Activated CD8-positive, alpha-beta T cell treated with anti-CD3 and anti-CD28 coated beads for 36 hours (primary cell): ENCODE data around the gene DUSP1. TPM values are rescaled to one million over a fixed set of nuclear protein-coding genes. Genes with fewer than 3 reads are reported as not detected.

Source experiments
- ATAC-seq: fragments of 200-7000 bp; cut with Tn5 transposase; one replicate; pipeline ENCODE4 v1.10.0; 2021; ENCODE audit warnings: mild to moderate bottlenecking, moderate library complexity
- CTCF ChIA-PET: fragments of 350-600 bp; sonication (Branson Sonifier 250); formaldehyde crosslinking; loops from one replicate; lab custom pipeline; 2021; ENCODE audit warnings: antibody characterized with exemption; lab: Charles Lee
- POLR2A ChIA-PET: fragments of 350-600 bp; sonication (Branson Sonifier 250); formaldehyde crosslinking; loops from one replicate; lab custom pipeline; 2021; ENCODE audit warnings: antibody characterized with exemption; lab: Charles Lee
- DNase-seq: peaks from one replicate; pipeline ENCODE4 v3.0.0-alpha.2; 2020
- H3K27ac Mint-ChIP-seq: one replicate; pipeline ENCODE4 v1.8.0; 2021; ENCODE audit warnings: mild to moderate bottlenecking, mixed read lengths
- H3K27me3 Mint-ChIP-seq: one replicate; pipeline ENCODE4 v1.8.0; 2021; ENCODE audit warnings: mixed read lengths
- H3K36me3 Mint-ChIP-seq: one replicate; pipeline ENCODE4 v1.8.0; 2021; ENCODE audit warnings: low read depth, mixed read lengths
- H3K4me1 Mint-ChIP-seq: one replicate; pipeline ENCODE4 v1.8.0; 2021; ENCODE audit warnings: low read depth, mixed read lengths
- H3K4me3 Mint-ChIP-seq: one replicate; pipeline ENCODE4 v1.8.0; 2021; ENCODE audit warnings: mild to moderate bottlenecking, moderate library complexity, mixed read lengths
- H3K9me3 Mint-ChIP-seq: one replicate; pipeline ENCODE4 v1.8.0; 2021; ENCODE audit warnings: mixed read lengths
- CTCF ChIP-seq: fragments of 200-600 bp; IDR thresholded peaks from one replicate; pipeline ENCODE4 v1.8.0; 2022; ENCODE audit warnings: antibody characterized with exemption, mild to moderate bottlenecking
- intact Hi-C: fragments of 100-400 bp; cut with micrococcal nuclease; formaldehyde crosslinking; loops from one replicate; pipeline ENCODE4 v1.10.0; 2022
- total RNA-seq, 2 experiments: library from RNA; stranded (reverse); gene quantifications; one replicate each; pipeline ENCODE4 v1.2.3, GENCODE V29; 2021

DUSP1 gene
- total RNA-seq, 2 experiments from 2014 or later = 16.6 to 17.9 TPM

DNA sequence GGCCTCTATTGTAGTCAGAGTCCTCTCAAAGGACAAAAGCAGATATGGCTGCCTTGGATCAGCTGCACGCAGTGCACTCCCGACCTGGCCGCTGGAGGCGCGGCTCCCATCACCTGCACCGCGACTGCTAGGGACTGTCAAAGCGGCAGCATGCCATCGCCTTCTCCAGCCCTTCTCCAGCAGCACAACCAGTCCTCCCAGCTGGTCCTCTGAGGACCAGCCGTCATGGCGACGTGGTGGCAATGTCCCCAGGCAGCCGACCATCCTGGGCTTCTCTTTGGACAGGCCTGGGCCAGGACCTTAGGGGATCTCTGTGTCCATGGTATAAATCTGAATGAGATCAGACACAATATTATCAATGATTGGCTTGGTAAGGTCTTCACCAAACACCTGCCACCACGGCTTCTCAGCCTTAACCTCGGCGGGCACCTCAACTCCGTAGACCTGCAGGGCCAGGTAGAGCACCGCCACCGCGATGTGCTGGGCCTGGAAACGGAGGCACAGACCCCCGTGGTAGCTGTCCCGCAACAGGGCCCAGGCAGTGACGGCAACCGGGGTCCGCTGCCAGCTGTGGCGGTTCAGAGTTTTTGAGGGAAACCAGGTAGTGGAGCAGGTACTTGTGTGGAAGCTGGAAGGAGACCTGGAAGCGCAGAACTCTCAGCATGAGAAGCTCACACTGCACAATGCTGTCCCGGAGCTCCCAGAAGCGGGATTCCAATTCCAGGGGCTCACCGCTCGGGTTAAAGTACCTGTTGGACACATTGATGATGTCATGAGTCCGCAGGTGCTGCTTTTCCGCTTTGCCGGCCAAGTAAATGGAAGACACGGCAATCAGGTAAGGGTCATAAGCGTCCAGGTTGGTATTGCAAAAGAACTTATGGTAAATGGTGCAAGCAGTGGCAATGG is 8.5 kb downstream of the DUSP1 start:
- ChIA-PET CTCF (interaction anchor here (2.4 to 3.1 kb wide), 2 partner anchors 10 to 46 kb away, joined by 9 to 13 read pairs; no protein-coding TSS in a partner anchor), POLR2A (no interaction called here)
- no peak overlapping the region for H3K27ac Mint-ChIP-seq
- no peak for DNase-seq
- H3K9me3 Mint-ChIP-seq = no peaks in the 10 kb centered on the region
- no peak overlapping the region for H3K4me3 Mint-ChIP-seq
- TF ChIP-seq CTCF = no peak
- no peaks in the 10 kb centered on the region for H3K27me3 Mint-ChIP-seq
- peaks cover 1% of the 10 kb centered on the region for H3K36me3 Mint-ChIP-seq
- H3K4me1 Mint-ChIP-seq = peaks cover 23% of the 10 kb centered on the region
- intact Hi-C loops = no loop called here
- ATAC-seq = no peak

GRCh38 chr5:172760959-172761358 is 10.0 kb downstream of the DUSP1 start:
- POLR2A ChIA-PET = interaction anchor here (0.7 to 1.5 kb wide), 2 partner anchors 16 to 216 kb away, joined by 3 read pairs; no protein-coding TSS in a partner anchor
- no peak for TF ChIP-seq CTCF
- H3K27ac Mint-ChIP-seq = no peak overlapping the region
- no peaks in the 10 kb centered on the region for H3K9me3 Mint-ChIP-seq
- intact Hi-C loops = no loop called here
- peaks cover 14% of the 10 kb centered on the region for H3K4me1 Mint-ChIP-seq
- H3K36me3 Mint-ChIP-seq = no peaks in the 10 kb centered on the region
- H3K4me3 Mint-ChIP-seq = no peak overlapping the region
- H3K27me3 Mint-ChIP-seq = no peaks in the 10 kb centered on the region
- ATAC-seq (no peak), DNase-seq (no peak)
- CTCF ChIA-PET = interaction anchor here (1.3 to 3.1 kb wide), 4 partner anchors 11 to 172 kb away, joined by 4 to 13 read pairs (median 10); no protein-coding TSS in a partner anchor

GRCh38 chr5:172760136-172760535 is 10.9 kb downstream of the DUSP1 start:
- no peak overlapping the region for H3K27ac Mint-ChIP-seq

GRCh38 chr5:172758834-172759149 is 12.2 kb downstream of the DUSP1 start:
- CTCF ChIA-PET = interaction anchor here (1.1 kb wide), 1 partner anchor 175 kb away, joined by 3 read pairs; no protein-coding TSS in a partner anchor
- Mint-ChIP-seq H3K36me3 (no peaks in the 10 kb centered on the region), H3K4me3 (no peak overlapping the region), H3K27me3 (no peaks in the 10 kb centered on the region), H3K4me1 (no peaks in the 10 kb centered on the region), H3K9me3 (no peaks in the 10 kb centered on the region), H3K27ac (no peak overlapping the region)
- ATAC-seq (no peak), DNase-seq (no peak)
- TF ChIP-seq CTCF = no peak
- intact Hi-C loops = no loop called here
- POLR2A ChIA-PET = no interaction called here

More at GRCh38 chr5:172760136-172760535, 10.9 kb downstream of the DUSP1 start:
- intact Hi-C loops = no loop called here
- Mint-ChIP-seq H3K27me3 (no peaks in the 10 kb centered on the region), H3K36me3 (no peaks in the 10 kb centered on the region), H3K9me3 (no peaks in the 10 kb centered on the region), H3K4me3 (no peak overlapping the region), H3K4me1 (peaks cover 7% of the 10 kb centered on the region)
- no peak for TF ChIP-seq CTCF
- DNase-seq = no peak
- CTCF ChIA-PET = interaction anchor here (1.2 to 3.1 kb wide), 3 partner anchors 44 to 173 kb away, joined by 5 to 13 read pairs (median 11); no protein-coding TSS in a partner anchor
- POLR2A ChIA-PET = interaction anchor here (1.5 kb wide), 1 partner anchor 17 kb away, joined by 3 read pairs; no protein-coding TSS in a partner anchor
- ATAC-seq = no peak
